CD4-positive, alpha-beta T cell treated with Interleukin-15 for 4 hours (primary cell): Measurements from ENCODE around the gene STARD7.
"Not testable (repeated sequence)": the region's sequence is repeated elsewhere in the genome, so short reads cannot be mapped to it uniquely, and the experiment has no call there.

Experiments
- DNase-seq: peaks from one replicate; pipeline ENCODE4 v3.0.0-alpha.2; 2020; ENCODE audit warnings: low spot score

STARD7 gene

GRCh38 chr2:96208143-96209010, at the start of gene STARD7:
Gene STARD7, minus strand, starts transcription at chr2:96208827. Its CDS starts 393 bp downstream, at chr2:96208434.
- DNase-seq, result peak; percentile 96

- DNase-seq, result not testable (repeated sequence)
These were observed 49.1 kb upstream of the STARD7 start for GRCh38 chr2:96257744-96258143.

GRCh38 chr2:96256611-96257113, 48.0 kb upstream of the STARD7 start:
- no peak for DNase-seq

GRCh38 chr2:96254571-96254970, 45.9 kb upstream of the STARD7 start:
- DNase-seq, result no peak

- no peak for DNase-seq
These were observed 44.4 kb upstream of the STARD7 start for GRCh38 chr2:96253006-96253405.

- DNase-seq, result no peak
These were observed 43.9 kb upstream of the STARD7 start for GRCh38 chr2:96252526-96252925.

GRCh38 chr2:96251721-96252292, 43.2 kb upstream of the STARD7 start:
- DNase-seq, result no peak

- no peak for DNase-seq
These were observed 41.6 kb upstream of the STARD7 start for GRCh38 chr2:96250188-96250587.

GRCh38 chr2:96249654-96250053, 41.0 kb upstream of the STARD7 start:
- DNase-seq, result no peak

GRCh38 chr2:96248624-96249023, 40.0 kb upstream of the STARD7 start:
- DNase-seq, result no peak

GRCh38 chr2:96247896-96248295, 39.3 kb upstream of the STARD7 start:
- no peak for DNase-seq

GRCh38 chr2:96247009-96247408, 38.4 kb upstream of the STARD7 start:
- no peak for DNase-seq

GRCh38 chr2:96245609-96246390, 37.2 kb upstream of the STARD7 start:
- DNase-seq, result no peak

GRCh38 chr2:96243843-96244242, 35.2 kb upstream of the STARD7 start:
- DNase-seq, result no peak

- peak; percentile 60 for DNase-seq
These were observed 33.4 kb upstream of the STARD7 start for GRCh38 chr2:96241900-96242611.

- no peak for DNase-seq
These were observed 32.6 kb upstream of the STARD7 start for GRCh38 chr2:96241227-96241626.

GRCh38 chr2:96240341-96241038, 31.9 kb upstream of the STARD7 start:
- no peak for DNase-seq

- DNase-seq, result no peak
These were observed 31.2 kb upstream of the STARD7 start for GRCh38 chr2:96239745-96240264.

GRCh38 chr2:96239091-96239490, 30.5 kb upstream of the STARD7 start:
- no peak for DNase-seq

- no peak for DNase-seq
These were observed 29.6 kb upstream of the STARD7 start for GRCh38 chr2:96238266-96238665.

- no peak for DNase-seq
These were observed 28.3 kb upstream of the STARD7 start for GRCh38 chr2:96236882-96237281.
